ENCODE results near the gene MAP1LC3B. TPM values are rescaled to one million over a fixed set of nuclear protein-coding genes. Genes with fewer than 3 reads are reported as not detected.
A peak's percentile ranks its signal among the peaks of the same experiment; 100 is the strongest.

Gene MAP1LC3B
- total and polyA plus RNA-seq, 2 of the 8 experiments (the other 6 are each of a cell fraction or from before 2014, with no cell fraction given), result 29.5 to 48.5 TPM

GRCh38 chr16:87363771-87364455 lies 28.2 kb upstream of the MAP1LC3B start:
- peaks cover 5 to 15% of the 10 kb centered on the region in 2 experiments for H4K20me1 ChIP-seq (replicated peaks in 1 of 2; ENCODE audit: control insufficient read depth in 1 of 2, insufficient read depth in 2 of 2, low read length in 2 of 2)
- 89% methylated on average over 17 of the region's 17 CpGs; no CpG with 5 or more reads in 1 of the 2 experiments for WGBS, 2 experiments (ENCODE audit: extremely low coverage in 1 of 2, insufficient coverage in 1 of 2, insufficient read length in 1 of 2, insufficient replicate concordance in 2 of 2, low coverage in 1 of 2, low lambda C conversion rate in 2 of 2, missing lambda C conversion rate in 1 of 2)

More at GRCh38 chr16:87363771-87364455, 28.2 kb upstream of the MAP1LC3B start:
- no peak overlapping the region for H3K4me2 ChIP-seq (ENCODE audit: insufficient read depth in 1 of 2, low read depth in 2 of 2, low read length in 2 of 2)
- no peak overlapping the region for H4K8ac ChIP-seq (ENCODE audit: extremely low read depth, insufficient read depth, low read length)
- H3K4ac ChIP-seq (replicated peaks; ENCODE audit: insufficient read length, low read depth, low read length), result no peak overlapping the region
- H3K36me3 ChIP-seq (ENCODE audit: control insufficient read depth in 2 of 4, insufficient read depth in 4 of 4, low read length in 3 of 4), result peaks cover 0 to 11% (median 4%) of the 10 kb centered on the region in 4 experiments; a peak in 5 of 8 replicates
- H3K14ac ChIP-seq (ENCODE audit: insufficient read length), result no peak overlapping the region
- H2BK120ac ChIP-seq (replicated peaks; ENCODE audit: low read depth, low read length), result no peak overlapping the region
- no peak overlapping the region for H2BK12ac ChIP-seq (ENCODE audit: low read depth, low read length)
- H3K56ac ChIP-seq (replicated peaks; ENCODE audit: insufficient read length, low read depth, low read length), result no peak overlapping the region
- no peak for DNase-seq (ENCODE audit: low read depth in 1 of 2, low spot score in 2 of 2)
- H3K27ac ChIP-seq (ENCODE audit: low read depth, low read length), result no peak overlapping the region
- no peak overlapping the region for H2BK15ac ChIP-seq (ENCODE audit: low read length)
- H2BK20ac ChIP-seq (ENCODE audit: low read length), result no peak overlapping the region
- H3K23me2 ChIP-seq (ENCODE audit: low read depth, low read length), result no peaks in the 10 kb centered on the region
- H3K27me3 ChIP-seq (replicated peaks in 1 of 4; ENCODE audit: control insufficient read depth in 3 of 4, extremely low read depth in 1 of 4, insufficient read depth in 3 of 4, low read length in 3 of 4), result no peaks in the 10 kb centered on the region
- no peak overlapping the region for H3K18ac ChIP-seq (ENCODE audit: extremely low read depth, low read length)
- H4K91ac ChIP-seq (replicated peaks; ENCODE audit: insufficient read length, low read length), result no peak overlapping the region
- H3K4me3 ChIP-seq (ENCODE audit: extremely low read depth in 1 of 4, insufficient read depth in 2 of 4, low read depth in 3 of 4, low read length in 4 of 4), result no peak overlapping the region
- peaks cover 9% of the 10 kb centered on the region for H3K79me1 ChIP-seq (ENCODE audit: low read depth, low read length)
- TF ChIP-seq KDM1A (IDR thresholded peaks at IDR 0.05; ENCODE audit: borderline replicate concordance, low read length) (no peak), GTF2F1 (IDR thresholded peaks at IDR 0.05; ENCODE audit: borderline replicate concordance, low read depth, low read length) (no peak), NRF1 (IDR thresholded peaks at IDR 0.05; ENCODE audit: low read depth, low read length) (no peak), SIRT6 (IDR thresholded peaks at IDR 0.05; ENCODE audit: low read length) (no peak)
- no peak for FAIRE-seq
- H2AFZ ChIP-seq (ENCODE audit: low read length), result no peak overlapping the region
- no peak overlapping the region for H3K23ac ChIP-seq (ENCODE audit: insufficient read length)
- no peaks in the 10 kb centered on the region for H3K9me3 ChIP-seq (ENCODE audit: insufficient read depth in 2 of 2, low read depth in 1 of 2, low read length in 1 of 2)
- H4K5ac ChIP-seq (ENCODE audit: insufficient read length, low read depth, low read length), result no peak overlapping the region
- 0 out of 7 replicates have a peak overlapping the region, but pooled peaks of 1 of the 4 experiments have one; percentile 14 for H3K9ac ChIP-seq (replicated peaks in 1 of 4; ENCODE audit: extremely low read depth in 1 of 4, low read depth in 3 of 4, low read length in 3 of 4)
- no peak overlapping the region for H2AK5ac ChIP-seq (ENCODE audit: low read depth, low read length)
- POLR2A ChIA-PET (ENCODE audit: partially characterized antibody), result no interaction called here
- peaks cover 0 to 4% (median 0%) of the 10 kb centered on the region in 4 experiments; a peak in 2 of 7 replicates for H3K4me1 ChIP-seq (replicated peaks in 1 of 4; ENCODE audit: control insufficient read depth in 3 of 4, insufficient read depth in 4 of 4, low read length in 3 of 4)
- peaks cover 0 to 18% of the 10 kb centered on the region in 2 experiments; a peak in 1 of 4 replicates for H3K79me2 ChIP-seq (ENCODE audit: control insufficient read depth in 1 of 2, insufficient read depth in 2 of 2, low read length in 2 of 2)
- CTCF ChIA-PET (ENCODE audit: partially characterized antibody), result interaction anchor here (0.7 to 1.4 kb wide), 5 partner anchors 8 to 272 kb away, joined by 3 to 4 read pairs (median 3); no protein-coding TSS in a partner anchor
- peak overlapping the region; percentile 60; the same call in 1 of the 2 replicates for H2BK5ac ChIP-seq (ENCODE audit: low read depth, low read length)
